Prostate gland (tissue), 2 donors: ENCODE results near the gene TMEM107. TPM values are rescaled to one million over a fixed set of nuclear protein-coding genes. Genes with fewer than 3 reads are reported as not detected.
"Not testable (repeated sequence)": the region's sequence is repeated elsewhere in the genome, so short reads cannot be mapped to it uniquely, and the experiment has no call there.

Source experiments
- DNase-seq: peaks from one replicate; pipeline ENCODE4 v3.0.0-alpha.2; 2019; ENCODE audit warnings: low spot score
- H3K27ac ChIP-seq, 2 donors: fragments of 200-600 bp; sonication (generic); 2 replicates each; pipeline ENCODE4 v1.5.1; 2017 to 2019
- H3K27me3 ChIP-seq: fragments of 200-600 bp; sonication (generic); replicated peaks from 2 replicates; pipeline ENCODE4 v1.5.1; 2019; ENCODE audit not compliant: insufficient read depth
- H3K36me3 ChIP-seq, 2 donors: fragments of 200-600 bp; sonication (generic); 1 replicate in 1 of 2; 2 replicates in 1 of 2; pipeline versions ENCODE4 v1.5.1 to v1.8.1; 2017 to 2019
- H3K4me1 ChIP-seq: fragments of 200-600 bp; sonication (generic); replicated peaks from 2 replicates; pipeline ENCODE4 v1.5.1; 2019
- H3K4me3 ChIP-seq, 2 donors: fragments of 200-600 bp; sonication (generic); 2 replicates each; pipeline ENCODE4 v1.5.1; 2017 to 2019
- H3K9me3 ChIP-seq: fragments of 200-600 bp; sonication (generic); 2 replicates; pipeline ENCODE4 v1.5.1; 2017
- POLR2A ChIP-seq: fragments of 450-650 bp; IDR thresholded peaks from one replicate; pipeline ENCODE4 v1.6.1; 2016; ENCODE audit warnings: antibody characterized with exemption, mild to moderate bottlenecking
- POLR2AphosphoS5 ChIP-seq: sonication (generic); formaldehyde crosslinking; IDR thresholded peaks from one replicate; pipeline ENCODE4 v1.6.1; 2017; ENCODE audit warnings: antibody characterized with exemption
- WGBS: methylation state at CpG from one replicate; pipeline ENCODE4 v1.1.5; 2018; 5-methylcytosine and 5-hydroxymethylcytosine counted together
- intact Hi-C: fragments of 100-400 bp; cut with DNase I; formaldehyde crosslinking; loops from one replicate; pipeline ENCODE4 v1.14.2; 2022
- total RNA-seq, 2 donors: library from RNA; depleted of rRNA; stranded (reverse); fragments of >200 nt; gene quantifications; one replicate each; pipeline ENCODE4 v1.1.0, GENCODE V29; 2016
- TF ChIP-seq, protein P1 (sequence below), 4 experiments: fragments of 200-600 bp in 2 of 4; fragments of 450-650 bp in 2 of 4; sonication (generic) in 2 of 4; IDR thresholded peaks; 1 replicate in 3 of 4; 2 replicates in 1 of 4; pipeline ENCODE4 v1.5.1; 2016 to 2019; ENCODE audit warnings: antibody characterized with exemption in 4 of 4, mild to moderate bottlenecking in 2 of 4, moderate library complexity in 2 of 4

TMEM107 gene
- total RNA-seq, 2 donors from 2014 or later: 8.6 to 13.9 TPM

DNA sequence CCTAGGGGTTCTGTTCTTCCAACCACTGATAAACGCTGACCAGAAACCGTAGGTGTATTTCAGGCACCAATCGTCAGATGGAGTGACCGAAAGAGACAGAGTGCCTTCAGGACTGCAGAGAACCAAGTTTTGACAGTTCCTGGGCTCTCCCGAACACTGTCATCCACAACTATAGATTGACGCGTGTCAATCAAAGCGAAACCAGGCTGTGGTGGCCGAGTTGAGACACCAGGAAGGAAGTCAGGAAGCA is 46.1 kb upstream of the TMEM107 start:
- H3K4me1 ChIP-seq: peaks cover 9% of the 10 kb centered on the region
- peak overlapping the region; percentile 98 to 99 for H3K27ac ChIP-seq
- DNase-seq: no peak
- H3K27me3 ChIP-seq: no peaks in the 10 kb centered on the region
- H3K9me3 ChIP-seq: no peaks in the 10 kb centered on the region
- H3K36me3 ChIP-seq: no peaks in the 10 kb centered on the region
- WGBS: 0% methylated on average over 9 of the region's 9 CpGs
- intact Hi-C loops: loop anchor here (1.0 kb wide), 1 partner anchor 35 kb away; no protein-coding TSS in a partner anchor
- TF ChIP-seq, protein P1, sequence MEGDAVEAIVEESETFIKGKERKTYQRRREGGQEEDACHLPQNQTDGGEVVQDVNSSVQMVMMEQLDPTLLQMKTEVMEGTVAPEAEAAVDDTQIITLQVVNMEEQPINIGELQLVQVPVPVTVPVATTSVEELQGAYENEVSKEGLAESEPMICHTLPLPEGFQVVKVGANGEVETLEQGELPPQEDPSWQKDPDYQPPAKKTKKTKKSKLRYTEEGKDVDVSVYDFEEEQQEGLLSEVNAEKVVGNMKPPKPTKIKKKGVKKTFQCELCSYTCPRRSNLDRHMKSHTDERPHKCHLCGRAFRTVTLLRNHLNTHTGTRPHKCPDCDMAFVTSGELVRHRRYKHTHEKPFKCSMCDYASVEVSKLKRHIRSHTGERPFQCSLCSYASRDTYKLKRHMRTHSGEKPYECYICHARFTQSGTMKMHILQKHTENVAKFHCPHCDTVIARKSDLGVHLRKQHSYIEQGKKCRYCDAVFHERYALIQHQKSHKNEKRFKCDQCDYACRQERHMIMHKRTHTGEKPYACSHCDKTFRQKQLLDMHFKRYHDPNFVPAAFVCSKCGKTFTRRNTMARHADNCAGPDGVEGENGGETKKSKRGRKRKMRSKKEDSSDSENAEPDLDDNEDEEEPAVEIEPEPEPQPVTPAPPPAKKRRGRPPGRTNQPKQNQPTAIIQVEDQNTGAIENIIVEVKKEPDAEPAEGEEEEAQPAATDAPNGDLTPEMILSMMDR (IDR thresholded peaks at IDR 0.05): no peak
- no peak for TF ChIP-seq POLR2AphosphoS5
- TF ChIP-seq POLR2A: no peak
- peak overlapping the region; percentile 41 to 55 for H3K4me3 ChIP-seq

DNA sequence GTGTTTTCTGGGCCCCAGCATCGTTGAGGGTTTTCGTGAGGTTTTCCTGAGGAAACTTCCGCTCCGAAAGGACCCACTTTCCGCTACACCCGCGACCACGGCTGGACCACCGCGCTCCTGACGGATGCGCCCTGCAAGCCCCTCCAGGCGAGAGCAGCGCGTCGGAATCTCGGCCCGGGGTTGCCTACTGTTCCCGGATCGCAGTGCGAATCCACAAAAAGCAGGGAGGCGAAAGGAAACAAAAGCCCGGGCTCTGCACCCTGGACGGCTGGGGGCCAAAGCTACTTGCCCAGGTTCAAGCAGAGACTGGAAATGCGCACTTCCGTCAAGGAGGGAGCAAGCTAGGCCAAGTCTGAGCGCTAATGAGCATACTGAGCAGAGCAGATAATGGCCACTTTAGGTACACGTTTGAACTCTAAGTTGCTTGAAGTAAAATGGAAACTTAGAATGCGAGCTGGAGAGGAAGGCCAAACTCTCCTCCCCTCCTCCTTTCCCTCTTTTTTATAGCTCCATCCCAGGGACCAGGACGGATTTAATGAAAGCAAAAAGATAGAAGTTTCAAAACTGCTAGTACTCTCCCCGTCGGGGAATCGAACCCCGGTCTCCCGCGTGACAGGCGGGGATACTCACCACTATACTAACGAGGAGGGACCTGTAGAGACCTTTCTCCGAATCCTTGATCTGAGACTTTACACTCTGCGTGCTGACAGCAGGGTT is 45.6 kb upstream of the TMEM107 start:
- no peaks in the 10 kb centered on the region for H3K9me3 ChIP-seq
- H3K4me1 ChIP-seq: peaks cover 9% of the 10 kb centered on the region
- peak overlapping the region; percentile 98 to 99 for H3K27ac ChIP-seq
- no peaks in the 10 kb centered on the region for H3K27me3 ChIP-seq
- peak; percentile 93 for DNase-seq
- TF ChIP-seq POLR2A: no peak
- TF ChIP-seq POLR2AphosphoS5: peak; percentile 85
- under 1% methylated on average over 40 of the region's 40 CpGs for WGBS
- H3K4me3 ChIP-seq: peak overlapping the region; percentile 41 to 55
- no peaks in the 10 kb centered on the region for H3K36me3 ChIP-seq
- intact Hi-C loops: loop anchor here (1.0 to 2.0 kb wide), 2 partner anchors 35 to 103 kb away; partner anchors contain the start of gene ALOXE3

DNA sequence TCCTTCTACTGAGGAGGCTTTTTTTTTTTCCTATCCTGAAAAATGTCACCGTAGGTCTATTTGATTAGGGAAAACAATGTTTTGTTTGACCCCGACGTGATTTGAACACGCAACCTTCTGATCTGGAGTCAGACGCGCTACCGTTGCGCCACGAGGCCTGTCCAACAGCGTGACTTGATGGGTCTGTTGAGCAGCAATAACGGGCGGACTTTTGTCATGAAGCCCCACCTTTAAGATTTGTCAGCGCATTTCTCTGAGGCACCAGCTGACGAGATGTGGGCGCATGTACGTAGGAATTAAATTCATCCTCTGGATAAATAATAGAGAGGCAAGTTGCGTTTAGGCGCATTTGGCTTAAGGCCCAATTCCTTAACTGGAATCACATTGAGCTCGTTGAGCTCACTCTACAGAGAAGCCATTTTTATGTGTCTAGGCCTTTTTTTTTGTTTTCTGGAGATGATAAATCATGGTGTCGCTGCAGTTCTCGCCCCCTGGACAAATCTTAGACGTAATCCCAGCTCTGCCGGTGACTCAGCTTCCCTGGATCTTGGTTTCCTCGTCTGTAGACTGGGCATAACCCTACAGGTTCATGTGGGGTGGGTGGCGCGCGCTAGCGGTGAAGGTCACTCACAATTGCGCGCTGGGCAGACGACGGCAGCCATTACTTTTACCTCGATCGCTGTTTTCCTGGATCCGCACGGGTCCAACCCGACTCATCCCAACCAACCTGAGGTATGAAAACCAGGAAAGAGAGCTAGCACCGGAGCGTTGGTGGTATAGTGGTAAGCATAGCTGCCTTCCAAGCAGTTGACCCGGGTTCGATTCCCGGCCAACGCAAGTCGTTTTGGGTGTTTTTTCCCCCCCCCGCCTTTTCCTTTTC is 44.8 kb upstream of the TMEM107 start:
- intact Hi-C loops: loop anchor here (2.0 kb wide), 1 partner anchor 102 kb away; the partner anchor contains the start of gene ALOXE3
- H3K4me1 ChIP-seq: peaks cover 9% of the 10 kb centered on the region
- no peaks in the 10 kb centered on the region for H3K36me3 ChIP-seq
- H3K27ac ChIP-seq: peak overlapping the region; percentile 98 to 99
- DNase-seq: peak; percentile 94
- H3K9me3 ChIP-seq: no peaks in the 10 kb centered on the region
- H3K27me3 ChIP-seq: no peaks in the 10 kb centered on the region
- peak overlapping the region; percentile 41 to 55 for H3K4me3 ChIP-seq
- TF ChIP-seq POLR2A: no peak
- TF ChIP-seq, protein P1 (IDR thresholded peaks at IDR 0.05): peak in 1 of 4 experiments; percentile 16
- TF ChIP-seq POLR2AphosphoS5: peak; percentile 81
- under 1% methylated on average over 45 of the region's 45 CpGs for WGBS

DNA sequence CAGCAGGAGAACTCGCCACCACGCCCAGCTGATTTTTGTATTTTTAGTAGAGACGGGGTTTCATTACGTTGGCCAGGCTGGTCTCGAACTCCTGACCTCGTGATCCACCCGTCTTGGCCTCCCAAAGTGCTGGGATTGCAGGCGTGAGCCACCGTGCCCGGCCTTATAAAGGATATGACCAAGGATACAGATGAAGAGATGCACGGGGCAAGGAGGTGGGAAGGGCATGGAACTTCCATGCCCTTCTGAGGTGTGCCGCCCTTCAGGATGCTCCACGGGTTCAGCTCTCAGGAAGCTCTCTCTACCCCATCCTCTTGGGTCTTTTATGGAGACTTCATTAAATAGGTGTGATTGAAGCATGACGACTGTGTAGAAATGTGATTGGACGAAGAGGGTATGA is 37.8 kb upstream of the TMEM107 start:
- H3K27me3 ChIP-seq, H3K9me3 ChIP-seq, H3K27ac ChIP-seq, H3K4me1 ChIP-seq, H3K36me3 ChIP-seq, DNase-seq, H3K4me3 ChIP-seq, intact Hi-C loops: not testable (repeated sequence)
- WGBS: 88% methylated on average over 15 of the region's 15 CpGs

DNA sequence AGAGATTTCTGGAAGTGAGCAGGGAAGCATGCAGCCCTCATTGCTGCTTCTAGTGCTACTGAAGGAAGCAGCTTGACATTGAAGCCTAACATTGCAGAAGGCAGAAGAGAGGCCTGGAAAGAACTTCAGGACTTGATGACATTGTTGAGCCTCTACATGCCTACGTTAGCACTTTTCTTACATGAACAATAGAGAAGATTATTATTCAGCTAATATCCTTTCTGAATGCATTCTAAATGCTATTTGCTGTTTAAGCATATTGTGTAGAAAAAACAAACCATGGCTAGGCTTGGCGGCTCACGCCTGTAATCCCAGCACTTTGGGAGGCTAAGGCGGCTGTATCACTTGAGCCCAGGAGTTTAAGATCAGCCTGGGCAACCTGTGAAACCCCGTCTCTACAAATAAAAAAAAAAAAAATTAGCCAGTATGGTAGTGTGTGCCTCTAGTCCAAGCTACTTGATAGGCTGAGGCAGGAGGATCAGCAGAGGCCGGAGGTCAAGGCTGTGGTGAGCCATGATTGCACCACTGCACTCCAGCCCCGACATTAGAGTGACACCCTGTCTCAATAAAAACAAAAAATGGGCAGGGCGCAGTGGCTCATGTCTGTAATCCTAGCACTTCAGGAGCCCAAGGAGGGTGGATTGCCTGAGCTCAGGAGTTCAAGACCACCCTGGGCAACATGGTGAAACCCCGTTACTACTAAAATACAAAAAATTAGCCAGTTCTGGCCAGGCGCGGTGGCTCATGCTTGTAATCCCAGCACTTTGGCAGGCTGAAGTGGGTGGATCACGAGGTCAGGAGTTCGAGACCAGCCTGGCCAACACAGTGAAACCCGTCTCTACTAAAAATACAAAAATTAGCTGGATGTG is 36.4 kb upstream of the TMEM107 start:
- 82% methylated on average over 14 of the region's 14 CpGs for WGBS
- no peaks in the 10 kb centered on the region for H3K27me3 ChIP-seq
- H3K4me3 ChIP-seq: no peak overlapping the region
- intact Hi-C loops: no loop called here
- no peak overlapping the region for H3K27ac ChIP-seq
- H3K9me3 ChIP-seq: no peaks in the 10 kb centered on the region
- no peak for DNase-seq
- H3K4me1 ChIP-seq: no peaks in the 10 kb centered on the region
- TF ChIP-seq, protein P1 (IDR thresholded peaks at IDR 0.05): no peak
- TF ChIP-seq POLR2A (no peak), POLR2AphosphoS5 (no peak)
- H3K36me3 ChIP-seq: no peaks in the 10 kb centered on the region
